ENCODE measurements around the gene OBSCN. TPM values are rescaled to one million over a fixed set of nuclear protein-coding genes. Genes with fewer than 3 reads are reported as not detected.

The OBSCN gene
- total RNA-seq, 1 donor from 2014 or later: 25.7 TPM

DNA sequence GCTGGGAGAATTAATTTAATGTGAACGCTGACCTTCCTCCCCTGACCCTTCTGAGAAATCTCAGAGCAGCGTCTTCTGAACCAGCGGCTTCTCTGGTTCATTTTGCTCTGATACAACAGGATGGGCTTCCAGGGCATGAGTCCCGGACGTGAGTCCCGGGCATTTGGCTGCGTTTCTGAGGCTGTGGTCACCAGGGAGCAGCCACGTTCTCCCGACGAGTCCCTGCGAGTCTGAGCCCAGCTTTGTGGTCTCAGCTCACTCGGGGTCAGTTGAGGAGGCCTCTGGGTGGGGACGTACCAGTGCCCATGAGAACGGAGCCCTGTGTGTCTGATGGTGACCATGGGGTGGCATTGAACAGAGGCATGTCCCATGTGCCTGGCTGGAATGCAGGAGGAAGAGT is 17.7 kb upstream of the OBSCN start:
- DNase-seq: no peak
- H3K4me1 Mint-ChIP-seq (ENCODE audit: low read depth, unreplicated experiment): no peaks in the 10 kb centered on the region

DNA sequence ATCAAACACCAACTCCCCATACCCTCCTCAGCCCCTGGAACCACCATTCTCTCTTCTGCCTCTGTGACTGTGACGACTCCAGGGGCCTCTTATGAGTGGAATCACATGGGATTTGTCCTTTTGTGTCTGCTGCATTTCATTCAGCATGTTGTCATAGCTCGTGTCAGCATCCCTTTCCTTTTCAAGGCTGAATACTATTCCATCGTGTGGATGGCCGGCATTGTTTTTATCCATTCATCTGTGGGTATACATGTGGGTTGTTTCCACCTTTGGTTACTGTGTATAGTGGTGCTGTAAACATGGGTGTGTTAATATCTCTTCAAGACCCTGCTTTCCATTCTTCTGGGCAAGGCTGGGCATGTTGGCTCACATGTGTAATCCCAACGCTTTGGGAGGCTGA is 17.1 kb upstream of the OBSCN start:
- peaks cover 2% of the 10 kb centered on the region for H3K27me3 Mint-ChIP-seq (ENCODE audit: unreplicated experiment)
- TF ChIP-seq, protein P1, sequence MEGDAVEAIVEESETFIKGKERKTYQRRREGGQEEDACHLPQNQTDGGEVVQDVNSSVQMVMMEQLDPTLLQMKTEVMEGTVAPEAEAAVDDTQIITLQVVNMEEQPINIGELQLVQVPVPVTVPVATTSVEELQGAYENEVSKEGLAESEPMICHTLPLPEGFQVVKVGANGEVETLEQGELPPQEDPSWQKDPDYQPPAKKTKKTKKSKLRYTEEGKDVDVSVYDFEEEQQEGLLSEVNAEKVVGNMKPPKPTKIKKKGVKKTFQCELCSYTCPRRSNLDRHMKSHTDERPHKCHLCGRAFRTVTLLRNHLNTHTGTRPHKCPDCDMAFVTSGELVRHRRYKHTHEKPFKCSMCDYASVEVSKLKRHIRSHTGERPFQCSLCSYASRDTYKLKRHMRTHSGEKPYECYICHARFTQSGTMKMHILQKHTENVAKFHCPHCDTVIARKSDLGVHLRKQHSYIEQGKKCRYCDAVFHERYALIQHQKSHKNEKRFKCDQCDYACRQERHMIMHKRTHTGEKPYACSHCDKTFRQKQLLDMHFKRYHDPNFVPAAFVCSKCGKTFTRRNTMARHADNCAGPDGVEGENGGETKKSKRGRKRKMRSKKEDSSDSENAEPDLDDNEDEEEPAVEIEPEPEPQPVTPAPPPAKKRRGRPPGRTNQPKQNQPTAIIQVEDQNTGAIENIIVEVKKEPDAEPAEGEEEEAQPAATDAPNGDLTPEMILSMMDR (IDR thresholded peaks at IDR 0.05; ENCODE audit: partially characterized antibody, unreplicated experiment): no peak
- no peak for DNase-seq

More for the DNA sequence above, 17.7 kb upstream of the OBSCN start:
- Mint-ChIP-seq H3K27ac (ENCODE audit: unreplicated experiment) (no peak overlapping the region), H3K36me3 (ENCODE audit: unreplicated experiment) (peaks cover 5% of the 10 kb centered on the region), H3K9me3 (ENCODE audit: unreplicated experiment) (peaks cover 8% of the 10 kb centered on the region), H3K27me3 (ENCODE audit: unreplicated experiment) (peaks cover 3% of the 10 kb centered on the region), H3K4me3 (ENCODE audit: unreplicated experiment) (no peak overlapping the region)
- TF ChIP-seq, protein P1 (IDR thresholded peaks at IDR 0.05; ENCODE audit: partially characterized antibody, unreplicated experiment): no peak

DNA sequence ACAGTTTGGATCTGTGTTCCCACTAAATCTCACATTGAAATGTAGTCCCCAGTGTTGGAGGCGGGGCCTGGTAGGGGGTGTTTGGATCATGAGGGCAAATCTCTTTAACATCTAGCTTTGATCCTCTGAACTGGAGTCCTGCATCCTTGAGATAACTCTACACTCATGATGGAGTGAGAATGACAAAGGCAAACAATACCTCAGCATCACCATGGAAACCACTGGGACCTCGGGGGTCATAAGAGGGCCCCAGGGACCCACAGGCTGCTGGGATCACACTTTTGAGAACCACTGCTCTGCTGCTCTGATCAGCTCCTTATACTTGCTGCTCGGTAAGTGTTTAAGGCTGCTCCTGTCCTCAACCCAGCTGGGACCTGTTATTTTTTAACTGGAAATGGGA is 13.4 kb upstream of the OBSCN start:
- no peak overlapping the region for H3K4me3 Mint-ChIP-seq (ENCODE audit: unreplicated experiment)
- H3K4me1 Mint-ChIP-seq (ENCODE audit: low read depth, unreplicated experiment): no peaks in the 10 kb centered on the region
- H3K27me3 Mint-ChIP-seq (ENCODE audit: unreplicated experiment): peaks cover 2% of the 10 kb centered on the region
- TF ChIP-seq, protein P1 (IDR thresholded peaks at IDR 0.05; ENCODE audit: partially characterized antibody, unreplicated experiment): no peak
- peaks cover 11% of the 10 kb centered on the region for H3K36me3 Mint-ChIP-seq (ENCODE audit: unreplicated experiment)
- peaks cover 21% of the 10 kb centered on the region for H3K9me3 Mint-ChIP-seq (ENCODE audit: unreplicated experiment)
- no peak overlapping the region for H3K27ac Mint-ChIP-seq (ENCODE audit: unreplicated experiment)
- no peak for DNase-seq

More for the DNA sequence above, 17.1 kb upstream of the OBSCN start:
- Mint-ChIP-seq H3K36me3 (ENCODE audit: unreplicated experiment) (peaks cover 10% of the 10 kb centered on the region), H3K27ac (ENCODE audit: unreplicated experiment) (no peak overlapping the region), H3K4me3 (ENCODE audit: unreplicated experiment) (no peak overlapping the region), H3K9me3 (ENCODE audit: unreplicated experiment) (peaks cover 12% of the 10 kb centered on the region), H3K4me1 (ENCODE audit: low read depth, unreplicated experiment) (no peaks in the 10 kb centered on the region)

DNA sequence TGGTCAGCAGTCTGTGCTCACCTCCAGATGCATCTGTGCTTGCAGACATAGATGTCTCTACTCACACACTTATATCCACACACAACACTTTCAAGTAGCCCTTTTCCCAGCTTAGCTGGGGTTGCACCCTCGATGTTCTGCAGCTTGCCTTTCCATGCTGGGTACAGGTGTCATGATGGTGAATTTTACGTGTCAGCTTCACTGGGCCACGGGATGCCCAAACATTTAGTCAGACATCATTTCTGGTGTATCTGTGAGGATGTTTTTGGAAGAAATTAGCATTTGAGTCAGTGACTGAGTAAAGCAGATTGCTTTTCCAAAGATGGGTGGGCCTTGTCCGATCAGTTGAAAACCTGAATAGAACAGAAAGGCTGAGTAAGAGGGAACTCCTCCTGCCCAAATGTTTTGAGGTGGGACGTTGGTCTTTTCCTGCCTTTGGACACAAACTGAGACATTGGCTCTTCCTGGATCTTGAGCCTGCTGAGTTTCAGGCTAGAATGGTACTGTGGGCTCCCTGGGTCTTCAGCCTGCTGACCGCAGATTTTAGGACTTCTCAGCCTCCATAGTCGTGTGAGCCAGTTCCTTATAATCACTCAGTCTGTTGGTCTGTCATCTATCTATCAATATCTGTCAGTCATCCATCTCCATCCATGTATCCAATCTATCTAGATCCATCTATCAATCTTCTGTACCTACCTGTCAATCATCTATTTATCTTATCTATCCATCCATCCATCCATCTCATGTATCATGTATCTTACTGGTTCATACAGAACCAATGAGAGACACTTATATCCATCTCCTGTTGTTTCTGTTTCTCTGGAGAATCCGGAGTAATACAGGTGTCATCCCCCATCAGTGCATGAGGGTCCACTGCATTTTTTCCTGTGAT is 12.7 kb upstream of the OBSCN start:
- DNase-seq: no peak
- peaks cover 14% of the 10 kb centered on the region for H3K36me3 Mint-ChIP-seq (ENCODE audit: unreplicated experiment)
- peaks cover 23% of the 10 kb centered on the region for H3K9me3 Mint-ChIP-seq (ENCODE audit: unreplicated experiment)
- no peaks in the 10 kb centered on the region for H3K4me1 Mint-ChIP-seq (ENCODE audit: low read depth, unreplicated experiment)
- no peak overlapping the region for H3K27ac Mint-ChIP-seq (ENCODE audit: unreplicated experiment)
- TF ChIP-seq, protein P1 (IDR thresholded peaks at IDR 0.05; ENCODE audit: partially characterized antibody, unreplicated experiment): no peak
- no peak overlapping the region for H3K4me3 Mint-ChIP-seq (ENCODE audit: unreplicated experiment)
- peaks cover 2% of the 10 kb centered on the region for H3K27me3 Mint-ChIP-seq (ENCODE audit: unreplicated experiment)

DNA sequence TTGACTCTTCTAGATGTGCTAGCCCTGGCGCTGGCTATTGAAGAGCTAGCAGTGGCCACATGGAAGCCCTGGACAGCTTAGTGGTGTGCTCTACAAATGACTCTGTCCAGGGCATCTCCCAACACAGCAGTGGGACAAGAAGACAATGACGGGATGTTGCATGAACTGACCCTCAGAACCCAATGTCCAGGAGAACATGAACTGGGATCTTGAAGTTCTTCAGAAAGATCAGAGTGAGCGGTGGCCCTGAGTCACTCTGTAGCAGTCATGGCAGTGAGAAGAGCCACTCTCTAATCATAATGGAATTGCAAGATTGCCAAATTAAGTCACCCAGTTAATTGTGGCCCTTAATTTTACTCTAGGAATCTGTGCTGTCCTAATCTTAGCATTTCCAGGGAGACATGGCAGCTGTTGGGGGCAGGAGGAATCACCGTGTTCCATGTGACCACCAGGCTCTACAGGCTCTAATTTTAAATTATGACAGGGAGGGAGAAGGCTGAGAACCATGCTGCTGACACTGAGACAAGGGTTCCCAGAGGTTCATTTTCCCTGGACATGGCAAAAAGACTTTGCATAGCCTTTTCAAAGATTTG is 10.2 kb upstream of the OBSCN start:
- TF ChIP-seq, protein P1 (IDR thresholded peaks at IDR 0.05; ENCODE audit: partially characterized antibody, unreplicated experiment): no peak
- H3K9me3 Mint-ChIP-seq (ENCODE audit: unreplicated experiment): peaks cover 20% of the 10 kb centered on the region
- no peaks in the 10 kb centered on the region for H3K27me3 Mint-ChIP-seq (ENCODE audit: unreplicated experiment)
- no peak for DNase-seq
- no peaks in the 10 kb centered on the region for H3K4me1 Mint-ChIP-seq (ENCODE audit: low read depth, unreplicated experiment)
- peaks cover 20% of the 10 kb centered on the region for H3K36me3 Mint-ChIP-seq (ENCODE audit: unreplicated experiment)
- H3K27ac Mint-ChIP-seq (ENCODE audit: unreplicated experiment): no peak overlapping the region
- no peak overlapping the region for H3K4me3 Mint-ChIP-seq (ENCODE audit: unreplicated experiment)

Data from glutamatergic neuron (in vitro differentiated cells).